Measurements from ENCODE around the gene SUPT5H. TPM values are rescaled to one million over a fixed set of nuclear protein-coding genes. Genes with fewer than 3 reads are reported as not detected.
"Not testable (repeated sequence)": the region's sequence is repeated elsewhere in the genome, so short reads cannot be mapped to it uniquely, and the experiment has no call there.

Gene SUPT5H
- total RNA-seq, 1 donor from 2014 or later, result 29.9 TPM

DNA sequence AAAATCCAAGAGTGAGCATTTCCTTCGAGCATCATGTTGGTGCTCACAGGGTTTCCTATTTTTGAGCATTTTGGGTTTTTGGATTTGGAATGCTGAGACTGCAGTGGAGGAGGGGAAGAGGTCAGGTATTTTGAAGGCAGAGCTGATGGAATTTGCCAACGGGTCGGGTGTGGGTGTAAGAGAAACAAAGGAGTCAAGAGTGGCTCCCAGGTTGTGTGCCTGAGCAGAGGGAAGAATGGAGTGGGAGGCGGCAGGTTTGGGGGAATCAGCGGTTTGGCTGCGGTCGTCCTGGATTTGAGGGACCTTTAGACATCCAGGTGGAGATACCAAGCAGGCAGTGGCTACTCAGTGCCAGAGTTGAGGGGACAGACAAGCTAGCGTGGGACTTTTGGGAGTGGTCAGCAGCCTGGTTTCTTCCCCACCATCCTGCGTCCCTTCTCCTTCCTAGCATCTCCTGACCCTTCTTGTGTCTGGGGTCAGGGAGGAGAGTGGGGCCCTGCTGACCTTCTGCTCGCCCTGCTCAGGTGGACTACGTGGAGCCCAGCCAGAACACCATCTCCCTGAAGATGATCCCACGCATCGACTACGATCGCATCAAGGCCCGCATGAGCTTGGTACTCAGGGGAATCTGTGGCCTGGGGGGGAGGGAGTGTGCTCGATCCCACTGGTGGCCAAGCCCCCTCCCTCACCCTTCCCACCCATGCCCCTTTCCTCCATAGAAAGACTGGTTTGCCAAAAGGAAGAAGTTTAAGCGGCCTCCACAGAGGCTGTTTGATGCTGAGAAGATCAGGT lies 20.8 kb downstream of the SUPT5H start:
- no peak for DNase-seq (ENCODE audit: low read depth in 2 of 2)

GRCh38 chr19:39467941-39468340 lies 22.6 kb downstream of the SUPT5H start:
- DNase-seq (ENCODE audit: low read depth in 2 of 2), result no peak

GRCh38 chr19:39469036-39469435 lies 23.7 kb downstream of the SUPT5H start:
- DNase-seq (ENCODE audit: low read depth in 2 of 2), result no peak

GRCh38 chr19:39469567-39469966 lies 24.2 kb downstream of the SUPT5H start:
- no peak for DNase-seq (ENCODE audit: low read depth in 2 of 2)

DNA sequence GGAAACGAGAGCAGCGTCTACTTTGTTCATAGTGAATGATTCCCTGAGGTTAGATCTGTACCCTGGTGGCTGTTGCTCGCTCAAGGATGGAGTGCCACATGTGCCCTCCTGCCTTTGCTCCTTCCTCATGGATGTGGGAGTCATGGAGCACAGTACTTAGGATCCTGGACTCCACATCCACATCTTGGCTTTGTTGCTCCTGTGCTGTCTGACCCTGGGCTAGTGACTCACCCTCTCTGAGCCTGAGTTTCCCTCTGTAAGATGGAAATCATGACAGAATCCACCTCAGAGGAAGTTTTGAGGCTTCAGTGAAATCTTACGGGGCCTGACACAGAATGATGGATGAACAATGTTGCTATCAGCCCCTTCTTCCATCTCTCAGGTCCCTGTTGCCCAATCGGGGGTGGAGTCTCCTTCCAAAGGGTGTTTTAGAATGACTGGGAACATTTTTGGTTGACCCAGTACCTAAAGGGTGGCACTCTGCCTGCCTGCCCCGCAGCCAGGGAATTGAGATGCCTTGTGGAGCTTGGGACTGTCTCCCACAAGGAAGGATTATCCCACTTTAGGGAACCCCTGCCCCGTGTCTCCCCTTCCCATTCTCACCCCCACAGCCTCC lies 25.4 kb downstream of the SUPT5H start:
- no peak for DNase-seq (ENCODE audit: low read depth in 2 of 2)

DNA sequence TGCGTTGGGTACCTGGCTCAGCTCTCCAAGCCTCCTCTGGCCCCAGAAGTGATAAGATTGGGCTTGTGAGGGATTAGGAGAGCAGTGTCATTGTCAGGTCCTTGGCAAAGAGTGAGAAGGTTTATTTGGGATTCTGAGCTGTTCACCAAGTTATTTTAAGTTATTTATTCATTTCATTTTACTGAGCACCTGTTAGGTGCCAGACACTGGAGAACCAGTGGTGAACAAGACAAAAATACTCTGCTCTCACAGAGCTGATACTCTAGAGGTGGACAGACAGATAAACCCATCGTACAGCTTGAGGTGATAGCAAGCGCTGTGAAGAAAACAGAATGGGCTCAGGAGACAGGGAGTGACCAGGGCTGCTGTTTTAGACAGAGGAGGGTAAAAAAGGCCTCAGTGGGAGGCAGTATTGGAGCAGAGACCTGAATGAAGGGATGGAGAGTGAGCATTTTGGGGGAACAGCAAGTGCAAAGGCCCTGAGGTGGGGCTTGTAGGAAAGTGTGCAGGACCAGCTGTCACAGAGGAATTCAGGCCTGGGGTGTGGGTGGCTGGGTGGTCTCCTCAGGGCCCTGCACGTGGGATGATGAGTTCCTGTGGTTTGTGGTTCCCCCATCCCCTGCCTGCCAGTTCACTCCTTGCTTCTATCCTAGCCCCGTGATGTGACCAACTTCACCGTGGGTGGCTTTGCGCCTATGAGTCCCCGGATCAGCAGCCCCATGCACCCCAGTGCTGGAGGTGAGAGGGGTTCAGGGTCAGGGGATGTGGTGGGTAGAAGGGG lies 26.6 kb downstream of the SUPT5H start:
- no peak for DNase-seq (ENCODE audit: low read depth in 2 of 2)

DNA sequence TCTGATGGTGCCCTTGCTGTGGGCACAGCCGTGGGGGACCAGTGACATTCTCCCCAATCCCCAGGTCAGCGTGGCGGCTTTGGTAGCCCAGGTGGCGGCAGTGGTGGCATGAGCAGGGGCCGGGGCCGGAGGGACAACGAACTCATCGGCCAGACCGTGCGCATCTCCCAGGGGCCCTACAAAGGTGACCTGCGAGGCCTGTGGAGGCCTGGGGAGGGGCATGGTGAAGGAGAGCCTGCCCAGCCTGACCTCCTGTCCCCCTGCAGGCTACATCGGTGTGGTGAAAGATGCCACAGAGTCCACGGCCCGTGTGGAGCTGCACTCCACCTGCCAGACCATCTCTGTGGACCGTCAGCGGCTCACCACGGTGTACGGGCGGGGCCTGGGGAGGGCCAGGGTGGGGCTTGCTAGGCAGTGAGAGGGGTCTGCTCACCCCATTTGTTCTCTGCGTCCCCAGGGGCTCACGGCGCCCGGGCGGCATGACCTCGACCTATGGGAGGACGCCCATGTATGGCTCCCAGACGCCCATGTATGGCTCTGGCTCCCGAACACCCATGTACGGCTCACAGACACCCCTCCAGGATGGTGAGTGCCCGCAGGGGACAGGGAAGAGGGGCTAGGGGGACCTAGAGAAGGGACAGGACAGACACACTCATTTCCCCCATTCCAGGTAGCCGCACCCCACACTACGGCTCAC lies 27.5 kb downstream of the SUPT5H start:
- no peak for DNase-seq (ENCODE audit: low read depth in 2 of 2)

- no peak for DNase-seq (ENCODE audit: low read depth in 2 of 2)
Observed at GRCh38 chr19:39473443-39473960, 28.1 kb downstream of the SUPT5H start.

DNA sequence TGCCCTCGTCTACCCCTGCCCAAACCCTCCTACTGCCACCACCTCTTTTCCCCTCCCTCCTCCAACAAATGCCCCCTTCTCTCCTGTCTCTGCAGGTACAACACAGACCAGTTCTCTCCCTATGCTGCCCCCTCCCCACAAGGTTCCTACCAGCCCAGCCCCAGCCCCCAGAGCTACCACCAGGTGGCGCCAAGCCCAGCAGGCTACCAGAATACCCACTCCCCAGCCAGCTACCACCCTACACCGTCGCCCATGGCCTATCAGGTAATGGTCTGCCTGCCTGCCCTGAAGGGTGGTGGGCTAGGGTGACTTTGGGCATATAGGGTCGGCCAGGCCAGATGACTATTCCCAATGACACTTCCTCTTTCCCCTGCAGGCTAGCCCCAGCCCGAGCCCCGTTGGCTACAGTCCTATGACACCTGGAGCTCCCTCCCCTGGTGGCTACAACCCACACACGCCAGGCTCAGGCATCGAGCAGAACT lies 28.8 kb downstream of the SUPT5H start:
- peak; percentile 22 to 62 for DNase-seq (ENCODE audit: low read depth in 2 of 2)

DNA sequence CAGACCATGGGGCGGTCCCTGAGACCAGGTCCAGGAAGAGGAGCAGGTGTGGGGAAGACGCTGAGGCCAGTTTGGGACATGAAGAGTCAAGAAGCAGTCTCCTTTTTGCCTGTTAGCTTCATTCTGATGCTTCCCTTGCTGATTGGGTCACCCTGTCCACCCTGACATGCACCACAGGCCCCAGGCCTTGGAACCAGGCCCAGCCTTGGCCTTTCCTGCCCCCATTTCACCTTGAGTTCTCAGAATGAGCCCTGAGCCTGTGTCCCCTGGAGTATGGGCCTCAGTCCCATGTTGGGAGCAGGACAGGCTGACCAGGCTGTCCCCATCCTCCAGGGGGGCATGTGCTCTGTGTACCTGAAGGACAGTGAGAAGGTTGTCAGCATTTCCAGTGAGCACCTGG lies 30.4 kb downstream of the SUPT5H start:
- no peak for DNase-seq (ENCODE audit: low read depth in 2 of 2)

GRCh38 chr19:39479319-39479801 lies 34.0 kb downstream of the SUPT5H start:
- DNase-seq (ENCODE audit: low read depth in 2 of 2), result not testable (repeated sequence)

DNA sequence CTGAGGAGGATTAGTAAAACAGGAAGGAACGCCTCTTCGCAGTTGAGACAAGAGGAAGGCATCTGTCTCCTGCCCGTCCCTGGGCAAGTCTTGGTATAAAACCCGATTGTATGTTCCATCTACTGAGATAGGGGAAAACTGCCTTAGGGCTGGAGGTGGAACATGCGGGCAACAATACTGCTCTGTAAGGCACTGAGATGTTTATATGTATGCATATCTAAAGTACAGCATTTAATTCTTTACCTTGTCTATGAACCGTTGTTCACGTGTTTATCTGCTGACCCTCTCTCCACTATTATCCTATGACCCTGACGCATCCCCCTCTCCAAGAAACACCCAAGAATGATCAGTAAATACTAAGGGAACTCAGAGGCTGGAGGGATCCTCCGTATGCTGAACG lies 34.5 kb downstream of the SUPT5H start:
- no peak for DNase-seq (ENCODE audit: low read depth in 2 of 2)

GRCh38 chr19:39480337-39481228 lies 35.2 kb downstream of the SUPT5H start, which contains the start of gene TIMM50:
Gene TIMM50 (plus strand): TSS chr19:39480838. CDS start chr19:39480854, 16 bp downstream.
- DNase-seq (ENCODE audit: low read depth in 2 of 2), result peak; percentile 81 to 95

GRCh38 chr19:39481229-39481545 lies 35.8 kb downstream of the SUPT5H start:
- DNase-seq (ENCODE audit: low read depth in 2 of 2), result no peak

- no peak for DNase-seq (ENCODE audit: low read depth in 2 of 2)
Observed at GRCh38 chr19:39481676-39482075, 36.3 kb downstream of the SUPT5H start.

GRCh38 chr19:39483141-39483540 lies 37.8 kb downstream of the SUPT5H start:
- no peak for DNase-seq (ENCODE audit: low read depth in 2 of 2)

DNA sequence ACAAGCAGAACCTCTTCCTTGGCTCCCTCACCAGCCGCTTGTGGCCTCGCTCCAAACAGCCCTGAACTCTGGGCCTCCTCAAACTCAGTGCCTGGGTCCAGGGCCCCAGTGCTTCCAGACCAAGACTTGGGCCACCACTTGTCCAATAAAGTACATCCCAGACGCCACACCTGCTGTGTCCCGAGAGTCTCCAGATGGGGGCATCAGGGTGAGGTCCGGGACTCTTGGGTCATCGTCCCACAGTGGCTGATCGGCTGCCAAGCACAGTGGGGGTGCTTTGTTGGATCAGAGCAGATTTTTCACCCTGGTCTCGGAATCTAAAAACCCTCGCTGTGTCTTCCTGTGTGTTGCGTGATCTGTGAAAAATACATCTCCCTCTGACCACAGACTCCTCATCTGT lies 44.4 kb downstream of the SUPT5H start:
- DNase-seq (ENCODE audit: low read depth in 2 of 2), result no peak

DNA sequence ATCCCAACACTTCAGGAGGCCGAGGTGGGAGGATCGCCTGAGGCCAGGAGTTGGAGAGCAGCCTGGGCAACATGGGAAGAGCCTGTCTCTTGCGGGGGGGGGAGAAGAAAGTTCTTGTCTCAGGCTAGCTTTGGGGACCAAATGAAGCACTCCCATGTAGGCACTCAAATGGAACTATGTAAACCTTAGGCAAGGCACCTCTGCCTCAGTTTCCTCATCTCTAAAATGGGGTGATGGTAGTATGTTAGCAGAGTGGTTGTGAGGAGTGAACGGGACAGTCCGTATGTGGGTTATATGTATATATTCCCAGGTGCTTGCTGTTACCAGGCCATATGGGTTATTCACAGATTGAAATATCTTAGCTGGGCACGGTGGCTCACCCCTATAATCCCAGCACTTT lies 46.8 kb downstream of the SUPT5H start:
- no peak for DNase-seq (ENCODE audit: low read depth in 2 of 2)

GRCh38 chr19:39492788-39493187 lies 47.4 kb downstream of the SUPT5H start:
- DNase-seq (ENCODE audit: low read depth in 2 of 2), result no peak

DNA sequence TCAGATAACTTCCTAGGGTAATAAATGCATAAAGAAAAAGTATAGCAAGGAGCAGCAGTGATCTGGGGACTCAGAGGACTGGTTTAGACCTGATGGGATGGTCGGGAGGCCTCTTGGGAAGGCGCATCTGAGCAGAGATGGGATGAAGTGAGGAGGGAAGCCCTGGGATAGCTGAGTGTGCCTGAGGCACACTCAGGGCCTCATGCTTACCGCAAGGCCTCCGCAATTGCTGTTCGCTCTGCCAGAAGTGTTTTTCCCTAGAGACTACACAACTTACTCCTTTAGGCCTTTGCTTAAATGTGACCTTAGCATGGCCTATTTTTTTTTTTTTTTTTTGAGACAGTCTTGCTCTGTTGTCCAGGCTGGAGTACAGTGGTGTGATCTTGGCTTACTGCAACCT lies 49.3 kb downstream of the SUPT5H start:
- no peak for DNase-seq (ENCODE audit: low read depth in 2 of 2)
